ENCODE data around the gene ADAMTSL3. TPM values are rescaled to one million over a fixed set of nuclear protein-coding genes. Genes with fewer than 3 reads are reported as not detected.
A peak's percentile ranks its signal among the peaks of the same experiment; 100 is the strongest.

Gene ADAMTSL3
- total and polyA plus RNA-seq, 2 of the 4 experiments (the other 2 are of a cell fraction): under 0.01 to 0.02 TPM

DNA sequence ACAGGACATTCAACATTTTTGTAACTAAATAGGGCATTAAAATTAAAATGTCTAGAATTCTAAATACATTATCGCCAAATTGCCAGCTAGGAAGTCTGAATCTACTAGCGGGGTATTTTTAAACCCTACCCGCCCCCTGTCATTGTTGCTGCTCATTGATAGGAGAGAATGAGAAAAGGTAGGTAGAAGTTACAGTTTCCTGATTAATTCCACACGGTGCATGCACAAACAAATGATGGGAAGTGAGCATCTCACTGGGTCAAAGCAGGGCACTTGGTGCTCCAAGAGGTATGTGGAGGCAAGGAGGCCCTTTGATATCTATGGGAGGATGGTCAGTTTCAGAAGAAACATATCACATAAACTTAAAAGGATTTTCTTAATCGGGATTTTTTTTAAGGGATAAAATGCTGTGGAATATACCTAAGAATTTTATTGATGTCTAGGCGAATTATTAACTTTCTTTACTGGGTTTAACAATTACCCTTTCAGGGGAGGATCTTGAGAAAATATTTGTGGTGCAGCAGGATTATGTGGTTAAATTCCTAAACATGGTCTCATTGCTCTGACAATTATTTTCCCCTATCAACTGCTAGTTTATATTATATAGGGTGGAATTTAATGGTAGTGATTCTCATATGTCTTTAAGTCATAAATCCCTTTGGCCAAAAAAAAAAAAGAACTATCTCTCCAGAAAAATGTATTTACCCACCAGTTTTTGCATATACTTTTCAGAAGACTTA lies 345.6 kb downstream of the ADAMTSL3 start:
- H3K27me3 ChIP-seq (ENCODE audit: control insufficient read depth, insufficient read depth, low read length): no peaks in the 10 kb centered on the region
- no peaks in the 10 kb centered on the region for H3K9me1 ChIP-seq (ENCODE audit: insufficient read depth, low read length)
- no TSS peak for BruUV-seq (replicated peaks)
- no peak overlapping the region for H3K27ac ChIP-seq (ENCODE audit: insufficient read depth, low read length)
- no peak overlapping the region for H4K8ac ChIP-seq (ENCODE audit: low read depth in 2 of 2, low read length in 2 of 2)
- ChIA-PET CTCF (no interaction called here), POLR2A (ENCODE audit: unreplicated experiment) (no interaction called here)
- no peak overlapping the region for H2BK5ac ChIP-seq (ENCODE audit: low read depth, low read length, poor library complexity, severe bottlenecking)
- no peaks in the 10 kb centered on the region for H3K36me3 ChIP-seq (ENCODE audit: control insufficient read depth, insufficient read depth, low read length)
- dilution Hi-C loops (cut with HindIII; ENCODE audit: low sequenced_read_pairs, unreplicated experiment) (no loop called here), in situ Hi-C loops (cut with MboI; ENCODE audit: low sequenced_read_pairs) (loop anchor here (25.0 kb wide), 1 partner anchor 737 kb away; no protein-coding TSS in a partner anchor), intact Hi-C loops (cut with micrococcal nuclease) (no loop called here)
- no peak overlapping the region for H3K56ac ChIP-seq (ENCODE audit: extremely low read depth, insufficient read depth, low read length)
- no peak overlapping the region for H3K9ac ChIP-seq (ENCODE audit: low read depth, low read length)
- no peaks in the 10 kb centered on the region for H4K20me1 ChIP-seq (ENCODE audit: insufficient read depth, low read length)
- H3K4ac ChIP-seq (ENCODE audit: low read depth, low read length): no peak overlapping the region
- no peak overlapping the region for H3K23ac ChIP-seq (ENCODE audit: low read depth, low read length)
- H4K91ac ChIP-seq (ENCODE audit: insufficient read depth, low read depth, low read length): no peak overlapping the region
- H3K4me1 ChIP-seq (ENCODE audit: control insufficient read depth, insufficient read depth, low read length): no peaks in the 10 kb centered on the region
- no peak overlapping the region for H3K4me2 ChIP-seq (ENCODE audit: low read depth, low read length)
- no peaks in the 10 kb centered on the region for H3K79me1 ChIP-seq (ENCODE audit: low read depth in 1 of 2, low read length in 2 of 2)
- no peak overlapping the region for H4K5ac ChIP-seq (ENCODE audit: low read depth, low read length)
- H2BK20ac ChIP-seq (ENCODE audit: low read depth, low read length): no peak overlapping the region
- TF ChIP-seq CHD1 (IDR thresholded peaks at IDR 0.05; ENCODE audit: low read depth, low read length): no peak
- TF ChIP-seq, protein P1, sequence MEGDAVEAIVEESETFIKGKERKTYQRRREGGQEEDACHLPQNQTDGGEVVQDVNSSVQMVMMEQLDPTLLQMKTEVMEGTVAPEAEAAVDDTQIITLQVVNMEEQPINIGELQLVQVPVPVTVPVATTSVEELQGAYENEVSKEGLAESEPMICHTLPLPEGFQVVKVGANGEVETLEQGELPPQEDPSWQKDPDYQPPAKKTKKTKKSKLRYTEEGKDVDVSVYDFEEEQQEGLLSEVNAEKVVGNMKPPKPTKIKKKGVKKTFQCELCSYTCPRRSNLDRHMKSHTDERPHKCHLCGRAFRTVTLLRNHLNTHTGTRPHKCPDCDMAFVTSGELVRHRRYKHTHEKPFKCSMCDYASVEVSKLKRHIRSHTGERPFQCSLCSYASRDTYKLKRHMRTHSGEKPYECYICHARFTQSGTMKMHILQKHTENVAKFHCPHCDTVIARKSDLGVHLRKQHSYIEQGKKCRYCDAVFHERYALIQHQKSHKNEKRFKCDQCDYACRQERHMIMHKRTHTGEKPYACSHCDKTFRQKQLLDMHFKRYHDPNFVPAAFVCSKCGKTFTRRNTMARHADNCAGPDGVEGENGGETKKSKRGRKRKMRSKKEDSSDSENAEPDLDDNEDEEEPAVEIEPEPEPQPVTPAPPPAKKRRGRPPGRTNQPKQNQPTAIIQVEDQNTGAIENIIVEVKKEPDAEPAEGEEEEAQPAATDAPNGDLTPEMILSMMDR (conservative IDR thresholded peaks at IDR 0.05; ENCODE audit: low read depth, low read length): no peak
- TF ChIP-seq FOS (IDR thresholded peaks at IDR 0.05; ENCODE audit: low read depth, low read length): no peak
- TF ChIP-seq SMC3 (IDR thresholded peaks at IDR 0.05; ENCODE audit: low read depth, low read length): no peak
- no peak for TF ChIP-seq POLR2A (IDR thresholded peaks at IDR 0.05; ENCODE audit: low read depth, low read length)
- TF ChIP-seq BHLHE40 (IDR thresholded peaks at IDR 0.05; ENCODE audit: low read depth, low read length): no peak
- TF ChIP-seq MXI1 (IDR thresholded peaks at IDR 0.05; ENCODE audit: borderline replicate concordance, low read depth, low read length): no peak
- no peak for TF ChIP-seq RFX5 (IDR thresholded peaks at IDR 0.05; ENCODE audit: low read depth, low read length)
- no peak for TF ChIP-seq ELK1 (IDR thresholded peaks at IDR 0.05; ENCODE audit: borderline replicate concordance, low read depth, low read length)
- no peak for TF ChIP-seq CEBPB (IDR thresholded peaks at IDR 0.05; ENCODE audit: low read depth, low read length)
- TF ChIP-seq MAFK (IDR thresholded peaks at IDR 0.05; ENCODE audit: low read depth, low read length): no peak
- TF ChIP-seq, protein P2, sequence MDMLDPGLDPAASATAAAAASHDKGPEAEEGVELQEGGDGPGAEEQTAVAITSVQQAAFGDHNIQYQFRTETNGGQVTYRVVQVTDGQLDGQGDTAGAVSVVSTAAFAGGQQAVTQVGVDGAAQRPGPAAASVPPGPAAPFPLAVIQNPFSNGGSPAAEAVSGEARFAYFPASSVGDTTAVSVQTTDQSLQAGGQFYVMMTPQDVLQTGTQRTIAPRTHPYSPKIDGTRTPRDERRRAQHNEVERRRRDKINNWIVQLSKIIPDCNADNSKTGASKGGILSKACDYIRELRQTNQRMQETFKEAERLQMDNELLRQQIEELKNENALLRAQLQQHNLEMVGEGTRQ (IDR thresholded peaks at IDR 0.05; ENCODE audit: low read depth, low read length): no peak
- TF ChIP-seq RCOR1 (IDR thresholded peaks at IDR 0.05; ENCODE audit: insufficient replicate concordance, low read length): no peak
- no peak for TF ChIP-seq MAZ (IDR thresholded peaks at IDR 0.05; ENCODE audit: borderline replicate concordance, low read depth, low read length)
- TF ChIP-seq NFE2L2 (IDR thresholded peaks at IDR 0.05; ENCODE audit: low read depth, low read length): no peak
- no peak overlapping the region for H2AK5ac ChIP-seq (ENCODE audit: low read depth, low read length)
- WGBS, 2 experiments (ENCODE audit: extremely low coverage in 2 of 2, insufficient read length in 1 of 2): 71% methylated on average over 1 of the region's 6 CpGs; no CpG with 5 or more reads in 1 of the 2 experiments
- H3K18ac ChIP-seq (ENCODE audit: low read depth, low read length): no peak overlapping the region
- no peak overlapping the region for H3K4me3 ChIP-seq (ENCODE audit: insufficient read depth, low read depth, low read length)
- ATAC-seq (ENCODE audit: low read depth): no peak
- H2AFZ ChIP-seq (replicated peaks; ENCODE audit: low read length, poor library complexity): no peak overlapping the region
- peak; percentile 2 for DNase-seq
- no peak overlapping the region for H2AK9ac ChIP-seq (replicated peaks; ENCODE audit: low read depth, low read length, poor library complexity)
- no peak overlapping the region for H2BK15ac ChIP-seq (ENCODE audit: low read depth, low read length)
- H2BK120ac ChIP-seq (ENCODE audit: low read depth, low read length): no peak overlapping the region
- peaks cover 2% of the 10 kb centered on the region; the same call in 1 of the 2 replicates for H3K9me3 ChIP-seq (ENCODE audit: control insufficient read depth, insufficient read depth, low read length)
- H3K14ac ChIP-seq (replicated peaks; ENCODE audit: low read depth, low read length): no peak overlapping the region
